ENCODE results near the gene MOCS3. TPM values are rescaled to one million over a fixed set of nuclear protein-coding genes. Genes with fewer than 3 reads are reported as not detected.

The MOCS3 gene
- total and polyA plus RNA-seq, 2 donors (not counting 3 experiments of a cell fraction or from before 2014, with no cell fraction given) = 3.2 to 3.6 TPM

DNA sequence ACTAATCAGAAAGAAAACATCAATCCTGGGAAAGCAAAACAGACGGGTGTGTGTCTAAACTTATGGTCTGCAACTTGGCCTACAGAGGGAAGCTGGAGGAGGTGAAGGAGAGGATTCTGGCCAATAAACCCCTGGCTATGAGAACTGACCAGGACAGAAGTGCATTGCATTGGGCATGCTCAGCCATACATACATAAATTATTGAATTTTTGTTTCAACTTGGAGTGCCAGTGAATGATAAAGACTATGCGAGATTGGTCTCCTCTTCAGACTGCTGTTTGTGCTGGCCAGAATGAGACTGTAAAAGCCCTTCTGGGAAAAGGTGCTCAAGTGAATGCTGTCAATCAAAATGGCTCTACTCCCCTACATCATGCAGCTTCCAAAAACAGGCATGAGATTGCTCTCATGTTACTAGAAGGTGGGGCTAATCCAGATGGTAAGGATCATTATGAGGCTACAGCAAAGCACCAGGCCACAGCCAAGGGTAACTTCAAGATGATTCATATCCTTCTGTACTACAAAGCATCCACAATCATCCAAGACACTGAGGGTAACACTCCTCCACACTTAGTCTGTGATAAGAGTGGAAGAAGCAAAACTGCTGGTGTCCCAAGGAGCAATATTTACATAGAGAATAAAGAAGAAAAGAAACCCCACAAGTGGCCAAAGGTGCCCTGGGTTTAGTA, 44.8 kb upstream of the MOCS3 start:
- H3K27me3 ChIP-seq (ENCODE audit: control insufficient read depth in 2 of 2, insufficient read depth in 2 of 2, low read length in 2 of 2) = no peaks in the 10 kb centered on the region
- dilution Hi-C loops (cut with MboI; ENCODE audit: extremely low pct_ligation_motif_present, low sequenced_read_pairs) = no loop called here
- FAIRE-seq = peak; percentile 93
- H3K79me2 ChIP-seq (ENCODE audit: control insufficient read depth, insufficient read depth, low read length) = peaks cover 99% of the 10 kb centered on the region
- H3K36me3 ChIP-seq (ENCODE audit: control insufficient read depth in 2 of 2, extremely low read depth in 1 of 2, insufficient read depth in 2 of 2, low read length in 2 of 2) = peaks cover 0 to 7% of the 10 kb centered on the region in 2 experiments
- H3K9me1 ChIP-seq (replicated peaks; ENCODE audit: control insufficient read depth, extremely low read depth, insufficient read depth, low read length) = no peaks in the 10 kb centered on the region
- no peak overlapping the region for H3K9ac ChIP-seq (replicated peaks; ENCODE audit: extremely low read depth, insufficient read depth, low read length)
- peak; percentile 63 for DNase-seq (ENCODE audit: low read depth, low spot score)
- H3K9me3 ChIP-seq (replicated peaks; ENCODE audit: control insufficient read depth, insufficient read depth, low read length) = no peaks in the 10 kb centered on the region
- intact Hi-C loops (cut with micrococcal nuclease) = no loop called here
- peaks cover 31% of the 10 kb centered on the region for H4K20me1 ChIP-seq (replicated peaks; ENCODE audit: control insufficient read depth, extremely low read depth, insufficient read depth, low read length)
- peaks cover 39% of the 10 kb centered on the region for H3K4me1 ChIP-seq (ENCODE audit: control insufficient read depth, extremely low read depth, insufficient read depth, low read length)
- H3K27ac ChIP-seq (ENCODE audit: insufficient read depth, low read depth, low read length) = peak overlapping the region; percentile 32
- CTCF ChIA-PET = interaction anchor here (4.2 kb wide), 1 partner anchor 16 kb away, joined by 57 read pairs; the partner anchor contains the start of gene ADNP
- H3K4me2 ChIP-seq (ENCODE audit: insufficient read depth, low read length) = peak overlapping the region; percentile 60
- no TSS peak for BruUV-seq (replicated peaks)
- TF ChIP-seq FOS (IDR thresholded peaks at IDR 0.05; ENCODE audit: borderline replicate concordance, insufficient read depth, low read length) (peak; percentile 80), GATA2 (IDR thresholded peaks at IDR 0.05; ENCODE audit: insufficient read depth, insufficient read length, low read depth, low read length) (no peak), JUN (IDR thresholded peaks at IDR 0.05; ENCODE audit: borderline replicate concordance, insufficient read depth, insufficient read length, low read depth) (peak; percentile 34)
- no peak overlapping the region for H2AFZ ChIP-seq (ENCODE audit: low read depth, low read length)
- H3K4me3 ChIP-seq (replicated peaks in 1 of 3; ENCODE audit: insufficient read depth in 1 of 3, low read depth in 1 of 3, low read length in 3 of 3) = no peak overlapping the region
- POLR2A ChIA-PET = interaction anchor here (0.5 to 0.6 kb wide), 2 partner anchors 9 to 79 kb away, joined by 3 to 5 read pairs; no protein-coding TSS in a partner anchor

DNA sequence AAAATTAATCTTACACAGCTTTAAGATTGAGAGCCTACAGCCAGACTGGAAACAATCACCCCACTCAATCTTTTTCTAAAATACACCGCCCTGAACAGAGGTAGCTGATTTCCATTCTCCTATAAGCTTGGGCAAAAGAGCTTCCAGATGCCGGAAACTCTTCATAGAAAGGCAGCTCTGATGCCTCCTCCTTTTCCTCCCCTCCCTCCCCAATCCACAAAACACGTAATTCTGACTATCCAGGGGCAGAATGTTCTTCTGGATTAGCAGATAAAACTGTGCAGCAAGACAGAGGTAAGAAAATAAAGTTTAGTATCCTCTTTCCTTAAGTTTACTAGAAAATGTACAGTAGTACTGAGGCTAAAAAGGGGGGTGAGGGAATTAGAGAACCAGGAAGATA, 43.2 kb upstream of the MOCS3 start:
- no peak for TF ChIP-seq CTCF (IDR thresholded peaks at IDR 0.05; ENCODE audit: extremely low read depth in 1 of 2, insufficient read depth in 1 of 2, low read depth in 1 of 2, low read length in 2 of 2)
- peak; percentile 12 for TF ChIP-seq FOS (IDR thresholded peaks at IDR 0.05; ENCODE audit: borderline replicate concordance, insufficient read depth, low read length)
- no peak for TF ChIP-seq EZH2 (IDR thresholded peaks at IDR 0.05; ENCODE audit: borderline replicate concordance, low read depth, low read length, severe bottlenecking)
- peak; percentile 58 for TF ChIP-seq GATA2 (IDR thresholded peaks at IDR 0.05; ENCODE audit: insufficient read depth, insufficient read length, low read depth, low read length)
- no peak for TF ChIP-seq JUN (IDR thresholded peaks at IDR 0.05; ENCODE audit: borderline replicate concordance, insufficient read depth, insufficient read length, low read depth)
- TF ChIP-seq POLR2AphosphoS5 (IDR thresholded peaks at IDR 0.05; ENCODE audit: insufficient read depth, low read depth, low read length) = no peak
- no peak for TF ChIP-seq POLR2A (IDR thresholded peaks at IDR 0.05; ENCODE audit: low read depth, low read length)
- TF ChIP-seq MYC (IDR thresholded peaks at IDR 0.05; ENCODE audit: low read depth, low read length) = no peak
- no peak for TF ChIP-seq MAX (IDR thresholded peaks at IDR 0.05; ENCODE audit: insufficient read depth, insufficient read length)
- Histone ChIP-seq H3K9me1 (replicated peaks; ENCODE audit: control insufficient read depth, extremely low read depth, insufficient read depth, low read length) (no peaks in the 10 kb centered on the region), H3K79me2 (ENCODE audit: control insufficient read depth, insufficient read depth, low read length) (peaks cover 99% of the 10 kb centered on the region), H3K9ac (replicated peaks; ENCODE audit: extremely low read depth, insufficient read depth, low read length) (peak overlapping the region; percentile 38), H4K20me1 (replicated peaks; ENCODE audit: control insufficient read depth, extremely low read depth, insufficient read depth, low read length) (peaks cover 29% of the 10 kb centered on the region), H3K4me2 (ENCODE audit: insufficient read depth, low read length) (peak overlapping the region; percentile 63), H3K27ac (ENCODE audit: insufficient read depth, low read depth, low read length) (peak overlapping the region; percentile 43), H3K9me3 (replicated peaks; ENCODE audit: control insufficient read depth, insufficient read depth, low read length) (no peaks in the 10 kb centered on the region), H3K4me3 (replicated peaks in 1 of 3; ENCODE audit: insufficient read depth in 1 of 3, low read depth in 1 of 3, low read length in 3 of 3) (no peak overlapping the region), H3K36me3 (ENCODE audit: control insufficient read depth in 2 of 2, extremely low read depth in 1 of 2, insufficient read depth in 2 of 2, low read length in 2 of 2) (peaks cover 3 to 7% of the 10 kb centered on the region in 2 experiments), H3K4me1 (ENCODE audit: control insufficient read depth, extremely low read depth, insufficient read depth, low read length) (peaks cover 39% of the 10 kb centered on the region), H2AFZ (ENCODE audit: low read depth, low read length) (no peak overlapping the region), H3K27me3 (ENCODE audit: control insufficient read depth in 2 of 2, insufficient read depth in 2 of 2, low read length in 2 of 2) (no peaks in the 10 kb centered on the region)
- ChIA-PET POLR2A (interaction anchor here (0.6 to 2.7 kb wide), 2 partner anchors 13 to 15 kb away, joined by 3 to 7 read pairs; no protein-coding TSS in a partner anchor), CTCF (interaction anchor here (0.8 to 4.2 kb wide), 8 partner anchors 9 to 125 kb away, joined by 3 to 57 read pairs (median 6); partner anchors contain the start of genes ADNP and BCAS4)
- DNase-seq (ENCODE audit: low read depth, low spot score) = peak; percentile 61
- no TSS peak for BruUV-seq (replicated peaks)
- dilution Hi-C loops (cut with MboI; ENCODE audit: extremely low pct_ligation_motif_present, low sequenced_read_pairs) (no loop called here), intact Hi-C loops (cut with micrococcal nuclease) (no loop called here)
- peak; percentile 82 for FAIRE-seq
